AG20443 (cell line): ENCODE results near the gene OR51B2.
"Not testable (repeated sequence)": the region's sequence is repeated elsewhere in the genome, so short reads cannot be mapped to it uniquely, and the experiment has no call there.

Experiments
- DNase-seq: peaks from one replicate; pipeline ENCODE4 v3.0.0; 2012; ENCODE audit warnings: low spot score, mixed read lengths

OR51B2 gene

GRCh38 chr11:5313326-5314023 lies 10.6 kb downstream of the OR51B2 start:
- not testable (repeated sequence) for DNase-seq

GRCh38 chr11:5310423-5310822 lies 13.7 kb downstream of the OR51B2 start:
- DNase-seq: no peak

- no peak for DNase-seq
Observed at GRCh38 chr11:5307256-5308019, 16.7 kb downstream of the OR51B2 start.

- peak; percentile 40 for DNase-seq
Observed at GRCh38 chr11:5304046-5304445, 20.1 kb downstream of the OR51B2 start.

- no peak for DNase-seq
Observed at GRCh38 chr11:5303626-5304025, 20.5 kb downstream of the OR51B2 start.

GRCh38 chr11:5301846-5302245 lies 22.3 kb downstream of the OR51B2 start, which contains the start of gene OR51B4:
OR51B4 (minus strand) TSS chr11:5301946; CDS start chr11:5301946, 0 bp downstream.
- DNase-seq: no peak

- no peak for DNase-seq
Observed at GRCh38 chr11:5300251-5300650, 23.8 kb downstream of the OR51B2 start.

- DNase-seq: no peak
Observed at GRCh38 chr11:5298451-5298850, 25.6 kb downstream of the OR51B2 start.

- no peak for DNase-seq
Observed at GRCh38 chr11:5297721-5298323, 26.3 kb downstream of the OR51B2 start.

- DNase-seq: not testable (repeated sequence)
Observed at GRCh38 chr11:5294342-5294995, 29.6 kb downstream of the OR51B2 start.

- DNase-seq: no peak
Observed at GRCh38 chr11:5293028-5293427, 31.1 kb downstream of the OR51B2 start.

GRCh38 chr11:5291207-5291838 lies 32.8 kb downstream of the OR51B2 start:
- peak; percentile 12 for DNase-seq

- no peak for DNase-seq
Observed at GRCh38 chr11:5290106-5290505, 34.0 kb downstream of the OR51B2 start.

GRCh38 chr11:5289696-5290095 lies 34.4 kb downstream of the OR51B2 start:
- DNase-seq: no peak

GRCh38 chr11:5288906-5289550 lies 35.1 kb downstream of the OR51B2 start:
- DNase-seq: no peak

GRCh38 chr11:5288108-5288905 lies 35.8 kb downstream of the OR51B2 start:
- no peak for DNase-seq

GRCh38 chr11:5286901-5287300 lies 37.2 kb downstream of the OR51B2 start:
- no peak for DNase-seq

- no peak for DNase-seq
Observed at GRCh38 chr11:5286351-5286750, 37.7 kb downstream of the OR51B2 start.

GRCh38 chr11:5285703-5286340 lies 38.3 kb downstream of the OR51B2 start:
- no peak for DNase-seq

- no peak for DNase-seq
Observed at GRCh38 chr11:5284637-5285036, 39.5 kb downstream of the OR51B2 start.
